GM21619 (cell line): ENCODE measurements around the gene TRIM29.

Experiments used
- ATAC-seq: cut with Tn5 transposase; IDR thresholded peaks from one replicate; pipeline ENCODE4 v1.9.1; 2021; ENCODE audit not compliant: unreplicated experiment

Gene TRIM29

DNA sequence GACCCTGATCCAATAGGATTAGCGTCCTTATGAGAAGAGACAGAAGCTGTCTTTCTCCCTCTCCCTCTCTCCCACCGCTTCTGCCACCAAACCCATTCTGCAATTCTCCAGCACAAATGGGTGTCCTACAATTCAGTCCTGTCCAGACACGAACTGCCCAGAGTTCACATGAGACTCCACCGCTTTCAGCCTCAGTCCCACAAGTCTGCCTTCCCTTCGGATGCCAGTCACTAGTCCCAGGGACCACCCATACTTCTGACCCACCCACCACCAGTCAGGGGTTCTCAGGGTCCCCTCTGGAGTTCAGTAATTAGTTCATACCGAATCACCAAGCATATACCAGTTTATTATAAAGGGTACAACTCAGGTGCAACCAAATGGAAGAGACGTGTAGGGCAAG lies 73.6 kb downstream of the TRIM29 start:
- ATAC-seq: no peak

GRCh38 chr11:120063686-120064340 lies 74.1 kb downstream of the TRIM29 start:
- no peak for ATAC-seq

DNA sequence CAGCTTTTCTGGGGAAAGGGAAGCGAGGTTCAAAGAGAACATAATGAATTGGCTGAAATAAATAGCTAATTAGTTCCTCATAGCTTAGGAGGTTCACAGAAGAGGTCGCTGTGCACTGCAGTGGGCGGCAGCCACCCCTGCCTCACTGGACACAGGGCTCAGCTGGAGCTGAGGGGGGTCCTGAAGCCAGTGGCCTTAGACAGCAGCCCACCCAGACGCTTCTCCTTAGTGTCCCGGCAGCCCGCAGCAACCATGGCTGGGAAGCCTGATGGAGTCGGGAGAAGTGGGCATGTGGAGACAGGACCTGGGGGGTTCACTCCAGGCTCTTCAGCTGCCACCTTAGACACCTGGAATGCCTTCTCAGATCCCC lies 75.4 kb downstream of the TRIM29 start:
- ATAC-seq: no peak

- ATAC-seq: no peak
Observed at GRCh38 chr11:120061761-120062560, 76.0 kb downstream of the TRIM29 start.
